ENCODE data around the gene PLCB1.

DNA sequence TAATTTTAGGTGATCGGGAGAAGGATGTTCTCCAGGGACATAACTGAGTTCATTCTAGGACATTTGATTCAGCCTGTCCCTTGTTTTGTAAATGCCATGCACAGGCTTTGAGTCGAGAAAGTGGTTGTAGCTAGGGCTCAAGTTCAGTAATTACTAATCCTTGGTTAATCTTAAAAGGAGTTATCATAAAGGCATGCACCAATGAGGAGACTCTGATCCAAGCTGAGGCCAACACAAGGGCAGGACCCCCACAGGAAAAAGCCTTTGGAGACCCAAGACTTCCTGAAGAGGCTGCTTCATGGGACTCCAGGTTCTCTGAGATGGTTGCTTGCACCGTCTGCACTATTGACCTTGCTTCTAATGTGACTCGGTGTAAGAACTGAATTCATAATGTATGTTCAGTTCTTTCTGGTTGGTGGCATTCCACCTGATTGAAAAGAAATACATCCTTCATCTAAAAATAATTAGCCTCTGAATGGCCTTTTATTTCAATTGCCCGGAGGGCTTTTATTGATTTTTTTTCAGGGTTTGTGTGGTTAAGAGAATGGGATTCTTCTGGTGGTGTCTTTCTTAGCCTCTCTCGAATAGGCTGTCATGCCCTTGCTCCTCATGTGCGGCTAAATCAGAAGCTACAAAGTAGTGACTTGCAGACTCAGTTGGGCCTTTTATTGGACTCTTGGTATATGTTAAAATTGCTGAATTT, 735.1 kb downstream of the PLCB1 start:
- TF ChIP-seq, protein P1, sequence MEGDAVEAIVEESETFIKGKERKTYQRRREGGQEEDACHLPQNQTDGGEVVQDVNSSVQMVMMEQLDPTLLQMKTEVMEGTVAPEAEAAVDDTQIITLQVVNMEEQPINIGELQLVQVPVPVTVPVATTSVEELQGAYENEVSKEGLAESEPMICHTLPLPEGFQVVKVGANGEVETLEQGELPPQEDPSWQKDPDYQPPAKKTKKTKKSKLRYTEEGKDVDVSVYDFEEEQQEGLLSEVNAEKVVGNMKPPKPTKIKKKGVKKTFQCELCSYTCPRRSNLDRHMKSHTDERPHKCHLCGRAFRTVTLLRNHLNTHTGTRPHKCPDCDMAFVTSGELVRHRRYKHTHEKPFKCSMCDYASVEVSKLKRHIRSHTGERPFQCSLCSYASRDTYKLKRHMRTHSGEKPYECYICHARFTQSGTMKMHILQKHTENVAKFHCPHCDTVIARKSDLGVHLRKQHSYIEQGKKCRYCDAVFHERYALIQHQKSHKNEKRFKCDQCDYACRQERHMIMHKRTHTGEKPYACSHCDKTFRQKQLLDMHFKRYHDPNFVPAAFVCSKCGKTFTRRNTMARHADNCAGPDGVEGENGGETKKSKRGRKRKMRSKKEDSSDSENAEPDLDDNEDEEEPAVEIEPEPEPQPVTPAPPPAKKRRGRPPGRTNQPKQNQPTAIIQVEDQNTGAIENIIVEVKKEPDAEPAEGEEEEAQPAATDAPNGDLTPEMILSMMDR (IDR thresholded peaks at IDR 0.05) = no peak
- TF ChIP-seq, protein P2, sequence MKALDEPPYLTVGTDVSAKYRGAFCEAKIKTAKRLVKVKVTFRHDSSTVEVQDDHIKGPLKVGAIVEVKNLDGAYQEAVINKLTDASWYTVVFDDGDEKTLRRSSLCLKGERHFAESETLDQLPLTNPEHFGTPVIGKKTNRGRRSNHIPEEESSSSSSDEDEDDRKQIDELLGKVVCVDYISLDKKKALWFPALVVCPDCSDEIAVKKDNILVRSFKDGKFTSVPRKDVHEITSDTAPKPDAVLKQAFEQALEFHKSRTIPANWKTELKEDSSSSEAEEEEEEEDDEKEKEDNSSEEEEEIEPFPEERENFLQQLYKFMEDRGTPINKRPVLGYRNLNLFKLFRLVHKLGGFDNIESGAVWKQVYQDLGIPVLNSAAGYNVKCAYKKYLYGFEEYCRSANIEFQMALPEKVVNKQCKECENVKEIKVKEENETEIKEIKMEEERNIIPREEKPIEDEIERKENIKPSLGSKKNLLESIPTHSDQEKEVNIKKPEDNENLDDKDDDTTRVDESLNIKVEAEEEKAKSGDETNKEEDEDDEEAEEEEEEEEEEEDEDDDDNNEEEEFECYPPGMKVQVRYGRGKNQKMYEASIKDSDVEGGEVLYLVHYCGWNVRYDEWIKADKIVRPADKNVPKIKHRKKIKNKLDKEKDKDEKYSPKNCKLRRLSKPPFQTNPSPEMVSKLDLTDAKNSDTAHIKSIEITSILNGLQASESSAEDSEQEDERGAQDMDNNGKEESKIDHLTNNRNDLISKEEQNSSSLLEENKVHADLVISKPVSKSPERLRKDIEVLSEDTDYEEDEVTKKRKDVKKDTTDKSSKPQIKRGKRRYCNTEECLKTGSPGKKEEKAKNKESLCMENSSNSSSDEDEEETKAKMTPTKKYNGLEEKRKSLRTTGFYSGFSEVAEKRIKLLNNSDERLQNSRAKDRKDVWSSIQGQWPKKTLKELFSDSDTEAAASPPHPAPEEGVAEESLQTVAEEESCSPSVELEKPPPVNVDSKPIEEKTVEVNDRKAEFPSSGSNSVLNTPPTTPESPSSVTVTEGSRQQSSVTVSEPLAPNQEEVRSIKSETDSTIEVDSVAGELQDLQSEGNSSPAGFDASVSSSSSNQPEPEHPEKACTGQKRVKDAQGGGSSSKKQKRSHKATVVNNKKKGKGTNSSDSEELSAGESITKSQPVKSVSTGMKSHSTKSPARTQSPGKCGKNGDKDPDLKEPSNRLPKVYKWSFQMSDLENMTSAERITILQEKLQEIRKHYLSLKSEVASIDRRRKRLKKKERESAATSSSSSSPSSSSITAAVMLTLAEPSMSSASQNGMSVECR (CRISPR knock-in tag; IDR thresholded peaks at IDR 0.05; ENCODE audit: borderline replicate concordance) = no peak
- TF ChIP-seq ZNF263 (CRISPR knock-in tag; IDR thresholded peaks at IDR 0.05; ENCODE audit: low read depth) (no peak), JUN (CRISPR knock-in tag; IDR thresholded peaks at IDR 0.05) (no peak), ZNF317 (CRISPR knock-in tag; IDR thresholded peaks at IDR 0.05; ENCODE audit: borderline replicate concordance, low read depth) (no peak), FOXJ3 (CRISPR knock-in tag; IDR thresholded peaks at IDR 0.05; ENCODE audit: borderline replicate concordance) (no peak), TCF7 (CRISPR knock-in tag; IDR thresholded peaks at IDR 0.05; ENCODE audit: low read depth) (no peak)
- TF ChIP-seq, protein P3, sequence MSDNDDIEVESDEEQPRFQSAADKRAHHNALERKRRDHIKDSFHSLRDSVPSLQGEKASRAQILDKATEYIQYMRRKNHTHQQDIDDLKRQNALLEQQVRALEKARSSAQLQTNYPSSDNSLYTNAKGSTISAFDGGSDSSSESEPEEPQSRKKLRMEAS (CRISPR knock-in tag; IDR thresholded peaks at IDR 0.05) = no peak
- TF ChIP-seq, protein P4, sequence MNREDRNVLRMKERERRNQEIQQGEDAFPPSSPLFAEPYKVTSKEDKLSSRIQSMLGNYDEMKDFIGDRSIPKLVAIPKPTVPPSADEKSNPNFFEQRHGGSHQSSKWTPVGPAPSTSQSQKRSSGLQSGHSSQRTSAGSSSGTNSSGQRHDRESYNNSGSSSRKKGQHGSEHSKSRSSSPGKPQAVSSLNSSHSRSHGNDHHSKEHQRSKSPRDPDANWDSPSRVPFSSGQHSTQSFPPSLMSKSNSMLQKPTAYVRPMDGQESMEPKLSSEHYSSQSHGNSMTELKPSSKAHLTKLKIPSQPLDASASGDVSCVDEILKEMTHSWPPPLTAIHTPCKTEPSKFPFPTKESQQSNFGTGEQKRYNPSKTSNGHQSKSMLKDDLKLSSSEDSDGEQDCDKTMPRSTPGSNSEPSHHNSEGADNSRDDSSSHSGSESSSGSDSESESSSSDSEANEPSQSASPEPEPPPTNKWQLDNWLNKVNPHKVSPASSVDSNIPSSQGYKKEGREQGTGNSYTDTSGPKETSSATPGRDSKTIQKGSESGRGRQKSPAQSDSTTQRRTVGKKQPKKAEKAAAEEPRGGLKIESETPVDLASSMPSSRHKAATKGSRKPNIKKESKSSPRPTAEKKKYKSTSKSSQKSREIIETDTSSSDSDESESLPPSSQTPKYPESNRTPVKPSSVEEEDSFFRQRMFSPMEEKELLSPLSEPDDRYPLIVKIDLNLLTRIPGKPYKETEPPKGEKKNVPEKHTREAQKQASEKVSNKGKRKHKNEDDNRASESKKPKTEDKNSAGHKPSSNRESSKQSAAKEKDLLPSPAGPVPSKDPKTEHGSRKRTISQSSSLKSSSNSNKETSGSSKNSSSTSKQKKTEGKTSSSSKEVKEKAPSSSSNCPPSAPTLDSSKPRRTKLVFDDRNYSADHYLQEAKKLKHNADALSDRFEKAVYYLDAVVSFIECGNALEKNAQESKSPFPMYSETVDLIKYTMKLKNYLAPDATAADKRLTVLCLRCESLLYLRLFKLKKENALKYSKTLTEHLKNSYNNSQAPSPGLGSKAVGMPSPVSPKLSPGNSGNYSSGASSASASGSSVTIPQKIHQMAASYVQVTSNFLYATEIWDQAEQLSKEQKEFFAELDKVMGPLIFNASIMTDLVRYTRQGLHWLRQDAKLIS (CRISPR knock-in tag; IDR thresholded peaks at IDR 0.05; ENCODE audit: borderline replicate concordance) = no peak
- TF ChIP-seq, protein P5, sequence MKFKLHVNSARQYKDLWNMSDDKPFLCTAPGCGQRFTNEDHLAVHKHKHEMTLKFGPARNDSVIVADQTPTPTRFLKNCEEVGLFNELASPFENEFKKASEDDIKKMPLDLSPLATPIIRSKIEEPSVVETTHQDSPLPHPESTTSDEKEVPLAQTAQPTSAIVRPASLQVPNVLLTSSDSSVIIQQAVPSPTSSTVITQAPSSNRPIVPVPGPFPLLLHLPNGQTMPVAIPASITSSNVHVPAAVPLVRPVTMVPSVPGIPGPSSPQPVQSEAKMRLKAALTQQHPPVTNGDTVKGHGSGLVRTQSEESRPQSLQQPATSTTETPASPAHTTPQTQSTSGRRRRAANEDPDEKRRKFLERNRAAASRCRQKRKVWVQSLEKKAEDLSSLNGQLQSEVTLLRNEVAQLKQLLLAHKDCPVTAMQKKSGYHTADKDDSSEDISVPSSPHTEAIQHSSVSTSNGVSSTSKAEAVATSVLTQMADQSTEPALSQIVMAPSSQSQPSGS (CRISPR knock-in tag; IDR thresholded peaks at IDR 0.05; ENCODE audit: borderline replicate concordance, low read depth) = no peak

Data from WTC11 (cell line).